Mammary epithelial cell (primary cell): Measurements from ENCODE around the gene CR1.
"Not testable (repeated sequence)": the region's sequence is repeated elsewhere in the genome, so short reads cannot be mapped to it uniquely, and the experiment has no call there.

Experiments used
- EZH2 ChIP-seq: IDR thresholded peaks from 2 replicates; pipeline ENCODE4 v1.6.1; 2012; ENCODE audit warnings: low read length, inconsistent platforms, borderline replicate concordance
- TF ChIP-seq, protein P1 (sequence below), 2 donors: IDR thresholded peaks in 1 of 2; conservative IDR thresholded peaks in 1 of 2; 2 replicates each; pipeline ENCODE4 v1.5.1; 2011 to 2012; ENCODE audit warnings: inconsistent platforms in 2 of 2, low read length in 2 of 2, mild to moderate bottlenecking in 2 of 2, control low read depth in 1 of 2, low read depth in 1 of 2; ENCODE audit not compliant: insufficient read depth in 1 of 2; ENCODE audit errors: extremely low read depth in 1 of 2

DNA sequence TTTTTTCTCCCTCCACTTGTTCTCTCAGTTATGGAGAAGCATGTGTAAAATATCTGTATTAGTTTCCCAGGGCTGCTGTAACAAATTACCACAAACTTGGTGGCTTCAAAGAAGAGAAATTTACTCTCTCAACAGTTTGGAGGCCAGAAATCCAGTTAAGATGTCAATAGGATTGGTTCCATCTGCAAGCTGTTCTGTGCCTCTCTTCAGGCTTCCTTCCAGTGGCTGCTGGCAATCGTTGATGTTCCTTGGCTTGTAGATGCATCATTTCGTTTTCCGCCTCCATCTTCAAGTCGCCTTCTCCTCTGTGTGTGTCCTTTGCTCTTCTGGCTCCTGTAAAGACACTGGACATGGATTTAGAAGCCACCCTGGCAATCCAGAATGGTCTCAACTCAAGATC is 194.6 kb downstream of the CR1 start:
- not testable (repeated sequence) for TF ChIP-seq EZH2
- TF ChIP-seq, protein P1, sequence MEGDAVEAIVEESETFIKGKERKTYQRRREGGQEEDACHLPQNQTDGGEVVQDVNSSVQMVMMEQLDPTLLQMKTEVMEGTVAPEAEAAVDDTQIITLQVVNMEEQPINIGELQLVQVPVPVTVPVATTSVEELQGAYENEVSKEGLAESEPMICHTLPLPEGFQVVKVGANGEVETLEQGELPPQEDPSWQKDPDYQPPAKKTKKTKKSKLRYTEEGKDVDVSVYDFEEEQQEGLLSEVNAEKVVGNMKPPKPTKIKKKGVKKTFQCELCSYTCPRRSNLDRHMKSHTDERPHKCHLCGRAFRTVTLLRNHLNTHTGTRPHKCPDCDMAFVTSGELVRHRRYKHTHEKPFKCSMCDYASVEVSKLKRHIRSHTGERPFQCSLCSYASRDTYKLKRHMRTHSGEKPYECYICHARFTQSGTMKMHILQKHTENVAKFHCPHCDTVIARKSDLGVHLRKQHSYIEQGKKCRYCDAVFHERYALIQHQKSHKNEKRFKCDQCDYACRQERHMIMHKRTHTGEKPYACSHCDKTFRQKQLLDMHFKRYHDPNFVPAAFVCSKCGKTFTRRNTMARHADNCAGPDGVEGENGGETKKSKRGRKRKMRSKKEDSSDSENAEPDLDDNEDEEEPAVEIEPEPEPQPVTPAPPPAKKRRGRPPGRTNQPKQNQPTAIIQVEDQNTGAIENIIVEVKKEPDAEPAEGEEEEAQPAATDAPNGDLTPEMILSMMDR (conservative IDR thresholded peaks at IDR 0.05 in 1 of 2, IDR thresholded peaks at IDR 0.05 in 1 of 2; ENCODE audit: extremely low read depth in 1 of 2, insufficient read depth in 1 of 2, low read depth in 1 of 2, low read length in 2 of 2): not testable (repeated sequence)
